ENCODE measurements around the gene KIAA1958.
"Not testable (repeated sequence)": the region's sequence is repeated elsewhere in the genome, so short reads cannot be mapped to it uniquely, and the experiment has no call there.

The KIAA1958 gene

GRCh38 chr9:112489039-112489546 is 2.5 kb downstream of the KIAA1958 start:
- DNase-seq (ENCODE audit: low read depth), result no peak

GRCh38 chr9:112489876-112490666 is 3.4 kb downstream of the KIAA1958 start:
- no peak for DNase-seq (ENCODE audit: low read depth)

GRCh38 chr9:112493393-112494137 is 6.9 kb downstream of the KIAA1958 start:
- peak; percentile 67 for DNase-seq (ENCODE audit: low read depth)

- no peak for DNase-seq (ENCODE audit: low read depth)
These were observed 7.5 kb downstream of the KIAA1958 start for GRCh38 chr9:112494153-112494552.

GRCh38 chr9:112495614-112496013 is 9.0 kb downstream of the KIAA1958 start:
- DNase-seq (ENCODE audit: low read depth), result no peak

- DNase-seq (ENCODE audit: low read depth), result no peak
These were observed 9.6 kb downstream of the KIAA1958 start for GRCh38 chr9:112496074-112496722.

- no peak for DNase-seq (ENCODE audit: low read depth)
These were observed 14.2 kb downstream of the KIAA1958 start for GRCh38 chr9:112500842-112501241.

- no peak for DNase-seq (ENCODE audit: low read depth)
These were observed 14.7 kb downstream of the KIAA1958 start for GRCh38 chr9:112501287-112501686.

GRCh38 chr9:112502175-112502946 is 15.7 kb downstream of the KIAA1958 start:
- no peak for DNase-seq (ENCODE audit: low read depth)

- no peak for DNase-seq (ENCODE audit: low read depth)
These were observed 16.5 kb downstream of the KIAA1958 start for GRCh38 chr9:112503170-112503569.

GRCh38 chr9:112505086-112505485 is 18.5 kb downstream of the KIAA1958 start:
- no peak for DNase-seq (ENCODE audit: low read depth)

GRCh38 chr9:112505607-112506006 is 19.0 kb downstream of the KIAA1958 start:
- no peak for DNase-seq (ENCODE audit: low read depth)

GRCh38 chr9:112506571-112506970 is 19.9 kb downstream of the KIAA1958 start:
- no peak for DNase-seq (ENCODE audit: low read depth)

- DNase-seq (ENCODE audit: low read depth), result no peak
These were observed 20.5 kb downstream of the KIAA1958 start for GRCh38 chr9:112507001-112507680.

- no peak for DNase-seq (ENCODE audit: low read depth)
These were observed 21.8 kb downstream of the KIAA1958 start for GRCh38 chr9:112508377-112508776.

- DNase-seq (ENCODE audit: low read depth), result not testable (repeated sequence)
These were observed 25.8 kb downstream of the KIAA1958 start for GRCh38 chr9:112512377-112512776.

- no peak for DNase-seq (ENCODE audit: low read depth)
These were observed 30.1 kb downstream of the KIAA1958 start for GRCh38 chr9:112516769-112517168.

- DNase-seq (ENCODE audit: low read depth), result no peak
These were observed 33.4 kb downstream of the KIAA1958 start for GRCh38 chr9:112520069-112520468.

- no peak for DNase-seq (ENCODE audit: low read depth)
These were observed 34.0 kb downstream of the KIAA1958 start for GRCh38 chr9:112520656-112521055.

GRCh38 chr9:112526973-112527372 is 40.3 kb downstream of the KIAA1958 start:
- no peak for DNase-seq (ENCODE audit: low read depth)

GRCh38 chr9:112527959-112528358 is 41.3 kb downstream of the KIAA1958 start:
- DNase-seq (ENCODE audit: low read depth), result no peak
